ENCODE measurements around the gene GRIN2B.
A peak's percentile ranks its signal among the peaks of the same experiment; 100 is the strongest.

The GRIN2B gene

DNA sequence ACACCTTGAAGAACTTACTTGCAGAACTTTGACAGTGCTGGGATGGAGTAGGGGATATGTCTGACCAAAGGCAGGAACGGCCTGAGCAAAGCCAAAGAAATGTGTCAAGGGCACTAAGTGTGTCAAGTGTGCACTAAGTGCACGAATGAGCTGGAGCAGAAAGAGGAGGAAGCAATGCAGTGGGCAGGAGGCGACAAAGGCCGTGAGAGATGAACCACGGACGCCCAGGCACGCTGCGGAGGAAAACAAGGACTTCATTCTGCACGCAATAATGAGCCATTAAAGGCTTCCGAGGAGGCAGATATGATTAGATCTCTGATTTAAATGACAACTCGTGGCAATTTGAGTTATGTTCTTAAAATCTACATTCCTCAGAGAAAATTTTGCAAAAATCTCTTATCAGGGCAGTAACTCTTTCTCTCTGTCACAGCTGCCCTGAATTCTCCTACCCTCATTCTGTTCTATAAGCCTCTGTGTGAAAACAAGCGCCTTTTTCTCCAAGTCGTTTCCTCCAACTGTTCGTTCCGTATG lies 25.3 kb downstream of the GRIN2B start:
- DNase-seq (ENCODE audit: low spot score): no peak

DNA sequence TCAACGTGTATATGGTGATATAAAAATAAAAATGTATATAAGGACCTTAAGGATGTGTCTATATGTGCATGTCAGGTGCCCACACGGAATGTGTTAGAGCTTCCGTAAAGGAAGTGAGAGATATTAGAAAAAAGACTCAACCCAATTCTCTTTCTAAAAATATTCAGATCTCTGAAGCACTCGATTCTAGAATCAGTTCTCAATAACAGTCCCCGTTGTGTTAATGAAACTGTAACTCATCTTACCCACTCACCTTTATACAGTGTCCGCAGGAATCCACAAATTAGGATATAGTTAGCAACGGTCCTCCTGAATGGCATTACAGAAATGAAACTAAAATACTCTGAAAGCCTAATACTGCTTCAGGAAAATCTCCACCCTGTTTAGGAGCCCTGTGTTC lies 29.3 kb downstream of the GRIN2B start:
- no peak for DNase-seq (ENCODE audit: low spot score)

DNA sequence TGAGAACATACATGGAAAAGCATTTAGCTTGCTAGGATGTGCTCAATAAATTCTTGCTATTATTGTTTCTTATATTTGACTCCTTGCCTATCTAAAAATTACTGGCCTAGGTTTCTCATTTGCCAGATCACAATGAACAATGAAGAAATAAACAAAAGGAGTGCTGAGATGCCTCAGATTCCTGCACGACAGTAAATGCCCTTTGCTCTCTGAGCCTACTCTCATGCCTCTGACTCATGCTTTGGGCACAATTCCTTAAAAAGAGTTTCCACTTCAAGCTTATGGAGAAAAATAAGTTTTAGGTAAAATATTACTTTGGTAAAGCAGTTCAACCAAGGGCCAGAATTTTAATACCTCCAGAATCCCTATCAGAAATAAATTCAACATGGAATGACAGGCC lies 30.9 kb downstream of the GRIN2B start:
- DNase-seq (ENCODE audit: low spot score): no peak

DNA sequence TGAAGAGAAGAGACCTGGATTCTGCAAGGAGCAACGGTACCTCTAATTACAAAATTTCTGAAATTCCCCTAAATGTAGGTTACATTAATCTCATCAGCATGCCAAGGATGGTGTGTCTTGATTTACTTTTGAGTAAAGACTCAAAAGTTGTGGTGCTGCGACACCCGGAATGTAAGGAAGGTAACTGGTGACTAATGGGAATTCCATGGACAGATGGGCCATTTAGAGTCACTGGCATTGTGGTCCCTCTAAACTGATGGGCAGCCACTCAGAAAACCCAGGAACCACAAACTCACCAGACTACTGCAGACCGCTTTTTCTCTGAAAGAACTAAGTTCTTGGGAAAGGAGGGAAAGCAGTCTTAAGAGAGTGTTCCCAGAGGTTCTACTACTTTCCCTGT lies 32.8 kb downstream of the GRIN2B start:
- DNase-seq (ENCODE audit: low spot score): no peak

DNA sequence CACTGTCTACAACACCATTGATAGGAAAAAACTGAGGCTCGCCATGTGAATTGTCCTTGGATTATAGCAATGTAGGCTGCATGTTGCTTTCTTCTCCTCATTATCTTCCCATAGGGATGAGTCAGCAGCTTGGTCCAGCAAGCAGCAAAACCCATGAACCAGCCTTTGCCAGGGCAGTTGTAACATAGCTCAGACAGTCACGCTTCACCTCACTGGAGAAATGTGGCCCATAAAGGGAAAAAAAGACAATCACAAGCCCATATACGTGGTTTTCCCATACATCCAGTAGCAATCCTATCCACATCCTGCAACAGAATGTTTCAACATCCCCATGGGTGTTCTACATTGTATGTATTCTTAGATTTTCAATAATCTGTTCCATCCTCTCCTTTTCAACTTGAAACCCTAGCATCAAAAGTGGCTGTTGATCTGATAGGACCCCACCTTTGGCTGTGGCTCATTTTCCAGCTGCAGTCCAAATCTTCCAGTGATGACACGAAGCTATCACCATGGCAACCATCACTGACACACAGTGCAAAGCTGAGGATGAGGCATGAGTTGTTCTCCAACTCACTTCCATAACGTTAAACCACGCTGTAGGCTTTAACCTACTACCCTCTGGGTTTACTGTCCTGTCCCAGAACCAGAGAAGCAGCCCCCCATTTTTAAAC lies 34.0 kb downstream of the GRIN2B start:
- no peak for DNase-seq (ENCODE audit: low spot score)

DNA sequence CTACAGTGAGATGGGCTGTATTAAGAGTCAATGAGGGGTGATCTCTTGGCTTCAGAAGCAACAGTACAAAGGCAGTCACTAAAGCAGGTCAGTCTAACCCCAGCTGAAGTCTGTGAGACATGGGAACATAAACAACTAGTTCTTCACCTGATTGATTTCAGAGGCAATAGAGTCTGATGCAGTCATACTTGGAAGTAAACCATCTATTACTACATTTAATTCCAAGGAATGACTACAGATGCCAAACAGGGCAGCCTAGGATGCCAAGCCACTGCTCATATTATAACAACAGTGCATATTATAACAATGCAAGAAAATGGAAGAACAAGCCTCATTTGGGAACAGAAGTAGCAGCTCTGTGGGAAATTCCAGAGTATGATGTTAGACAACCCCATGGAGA lies 35.8 kb downstream of the GRIN2B start:
- DNase-seq (ENCODE audit: low spot score): no peak

DNA sequence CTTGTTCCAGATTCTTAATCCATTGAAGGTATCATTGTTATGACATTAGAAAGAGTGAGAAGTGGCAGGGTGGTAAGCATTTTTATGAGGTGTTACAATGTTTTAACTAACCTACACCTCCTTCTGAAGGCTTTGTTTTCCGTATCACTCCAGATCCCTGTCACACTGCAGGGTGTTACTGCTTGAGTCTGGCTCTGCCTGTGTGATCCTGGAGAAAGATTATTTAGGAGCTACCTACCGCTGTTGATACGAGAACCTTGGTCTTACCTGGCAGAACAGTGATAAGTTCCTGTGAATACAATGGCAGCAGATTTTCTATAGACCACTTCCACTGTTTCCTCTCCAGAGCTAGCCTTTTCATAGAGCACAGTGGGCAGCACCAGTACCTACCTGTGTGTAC lies 36.2 kb downstream of the GRIN2B start:
- DNase-seq (ENCODE audit: low spot score): no peak

DNA sequence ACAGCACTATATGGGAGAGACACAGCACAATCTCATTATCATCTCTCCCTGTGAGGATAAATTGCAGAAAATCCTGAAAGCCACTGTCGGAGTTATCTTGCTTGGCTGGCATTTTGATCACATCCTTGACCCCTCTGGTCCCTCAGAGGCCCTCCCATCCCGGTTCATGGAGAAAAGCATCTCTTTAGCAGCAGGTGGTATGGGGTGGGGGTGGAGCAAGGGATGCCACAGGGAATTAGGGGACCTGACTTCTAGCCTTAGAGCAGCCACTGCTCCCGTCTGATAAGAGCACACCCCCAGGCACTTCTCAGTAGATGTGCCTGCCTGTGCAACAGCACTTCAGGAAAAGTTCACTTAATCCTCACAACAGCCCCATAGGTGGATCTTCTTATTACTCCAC lies 38.6 kb downstream of the GRIN2B start:
- no peak for DNase-seq (ENCODE audit: low spot score)

DNA sequence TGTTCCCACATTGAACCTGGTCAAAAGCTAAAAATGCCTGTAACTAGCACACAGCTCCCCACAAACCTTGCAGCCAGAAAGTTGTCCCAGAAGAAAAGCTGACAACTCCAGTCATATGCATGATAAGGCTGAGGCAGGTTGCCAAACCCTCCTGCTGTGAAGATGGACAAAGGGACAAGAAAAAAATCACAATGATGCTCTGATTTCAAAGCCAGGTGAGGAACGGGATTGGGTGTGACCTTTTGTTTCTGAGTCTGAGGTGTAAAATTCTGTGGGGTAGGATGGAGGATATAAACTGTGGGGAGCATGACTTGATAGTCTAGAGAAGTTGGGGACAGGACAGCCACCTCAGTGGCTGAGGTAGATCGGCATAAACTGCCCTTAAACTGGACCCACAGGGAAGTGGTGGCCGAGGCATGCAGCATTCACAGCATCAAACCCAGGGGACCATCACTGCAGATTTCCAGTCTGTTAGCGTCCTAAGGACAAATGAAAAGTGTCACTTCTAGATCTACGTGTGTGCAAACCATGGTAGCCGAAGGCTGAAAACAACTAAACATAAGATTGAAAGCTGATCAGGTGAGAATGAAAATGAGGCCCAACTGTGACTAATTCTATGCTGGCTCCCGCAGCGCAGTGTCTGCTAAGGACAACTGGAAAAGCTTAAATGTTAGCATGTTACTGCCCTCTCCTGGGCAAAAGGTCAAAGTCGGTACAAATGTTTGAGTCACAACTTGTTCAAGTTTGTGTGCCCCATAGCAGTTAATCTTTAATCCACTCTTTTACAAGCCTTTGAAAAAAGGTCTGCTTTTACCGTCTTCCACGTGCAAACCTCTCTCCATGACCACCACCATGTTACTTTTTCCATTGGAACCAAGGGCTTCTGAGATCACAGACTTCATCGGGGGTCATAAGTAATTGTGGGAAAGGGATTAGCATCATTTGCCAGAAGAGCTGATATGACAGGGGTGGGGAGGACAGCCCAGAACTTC lies 39.8 kb downstream of the GRIN2B start:
- DNase-seq (ENCODE audit: low spot score): peak; percentile 72

DNA sequence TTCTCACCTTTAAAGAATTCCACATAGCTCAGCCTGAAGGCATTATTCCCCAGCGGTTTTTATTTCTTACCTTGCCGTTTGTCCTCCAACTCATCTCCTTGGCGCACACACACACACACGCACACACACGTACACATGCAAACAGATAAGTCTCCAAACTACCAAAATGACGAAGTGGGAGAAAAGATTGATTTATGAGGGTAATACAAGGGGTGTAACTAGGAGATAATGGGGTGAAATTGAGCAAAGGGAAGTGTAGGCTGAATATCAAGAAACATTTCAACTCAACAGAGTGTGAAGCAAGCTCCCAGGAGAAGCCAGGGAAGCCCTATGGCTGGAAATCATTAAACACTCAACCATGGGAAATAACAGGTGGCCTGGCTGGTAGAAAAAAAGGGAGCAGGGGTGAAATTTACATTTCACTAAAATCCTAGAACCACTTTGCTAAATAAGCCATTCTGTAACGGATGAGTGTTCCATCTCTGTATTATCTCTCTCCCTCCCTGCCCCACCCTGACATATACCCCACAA lies 41.0 kb downstream of the GRIN2B start:
- no peak for DNase-seq (ENCODE audit: low spot score)

DNA sequence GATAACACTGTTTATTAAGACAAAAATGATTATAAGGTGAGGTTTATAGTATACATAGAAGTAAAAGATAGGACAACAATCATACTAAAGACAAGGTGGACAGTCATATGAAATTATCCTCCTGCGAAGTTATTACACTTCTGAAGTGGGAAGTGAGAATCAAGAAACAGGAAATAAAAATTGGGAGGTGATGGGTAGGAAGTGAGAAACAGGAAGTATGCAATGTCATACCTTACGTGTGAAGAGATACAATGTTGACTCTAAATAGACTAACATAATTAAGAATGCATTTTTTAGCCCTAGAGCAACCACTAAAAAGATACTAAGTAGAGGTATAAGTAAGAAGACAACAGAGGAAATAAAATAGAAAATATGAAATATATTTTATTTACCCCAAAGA lies 43.7 kb downstream of the GRIN2B start:
- DNase-seq (ENCODE audit: low spot score): no peak

DNA sequence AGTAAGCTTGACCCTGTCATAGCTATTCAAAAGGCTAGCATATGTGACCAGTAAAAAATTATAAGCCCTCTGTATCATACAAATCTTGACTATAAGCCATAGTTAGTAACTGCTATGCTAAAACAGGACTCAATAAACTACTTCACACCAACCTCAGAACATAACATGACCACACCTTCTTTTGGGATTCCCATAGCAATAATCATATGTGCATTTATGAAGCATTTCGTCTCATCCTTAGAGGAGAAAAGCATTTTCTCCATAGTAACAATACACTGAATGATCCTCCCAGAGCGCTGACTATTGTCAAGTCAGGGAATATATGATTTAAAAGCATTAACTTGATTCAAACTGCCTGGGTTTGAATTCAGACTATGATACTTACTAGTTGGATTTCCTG lies 46.2 kb downstream of the GRIN2B start:
- DNase-seq (ENCODE audit: low spot score): no peak

Data from D341Med (cell line).